H9 (cell line): Measurements from ENCODE around the gene TJP2. TPM values are rescaled to one million over a fixed set of nuclear protein-coding genes. Genes with fewer than 3 reads are reported as not detected.
A peak's percentile ranks its signal among the peaks of the same experiment; 100 is the strongest.

ENCODE experiments used
- DNase-seq: peaks from one replicate; pipeline ENCODE4 v3.0.0-alpha.2; 2017
- H2AFZ ChIP-seq: one replicate; pipeline ENCODE4 v1.6.1; 2013; ENCODE audit warnings: mild to moderate bottlenecking, low read length, control low read depth, moderate library complexity
- H2AK5ac ChIP-seq: 2 replicates; pipeline ENCODE4 v1.6.1; 2013; ENCODE audit warnings: low read length, control low read depth, mixed read lengths; ENCODE audit not compliant: insufficient read length
- H2BK120ac ChIP-seq: one replicate; pipeline ENCODE4 v1.6.1; 2013; ENCODE audit warnings: low read depth, mild to moderate bottlenecking, low read length, control low read depth, inconsistent platforms; ENCODE audit not compliant: poor library complexity, severe bottlenecking
- H2BK12ac ChIP-seq: 2 replicates; pipeline ENCODE4 v1.6.1; 2013; ENCODE audit warnings: low read length, control low read depth, mixed read lengths, low read depth; ENCODE audit not compliant: insufficient read length
- H2BK15ac ChIP-seq: 2 replicates; pipeline ENCODE4 v1.6.1; 2013; ENCODE audit warnings: low read depth, low read length, control low read depth
- H2BK20ac ChIP-seq: one replicate; pipeline ENCODE4 v1.6.1; 2013; ENCODE audit warnings: low read depth, mild to moderate bottlenecking, low read length, control low read depth, inconsistent platforms; ENCODE audit not compliant: poor library complexity, severe bottlenecking
- H2BK5ac ChIP-seq: 2 replicates; pipeline ENCODE4 v1.6.1; 2013; ENCODE audit warnings: low read length, control low read depth, mixed read lengths; ENCODE audit not compliant: insufficient read length
- H3K14ac ChIP-seq: 2 replicates; pipeline ENCODE4 v1.6.1; 2013; ENCODE audit warnings: low read length, control low read depth; ENCODE audit not compliant: insufficient read depth
- H3K18ac ChIP-seq: 2 replicates; pipeline ENCODE4 v1.6.1; 2013; ENCODE audit warnings: low read depth, mild to moderate bottlenecking, mixed read lengths, low read length, control low read depth; ENCODE audit not compliant: insufficient read length
- H3K23ac ChIP-seq: 2 replicates; pipeline ENCODE4 v1.6.1; 2013; ENCODE audit warnings: low read length, control low read depth, mixed read lengths, low read depth; ENCODE audit not compliant: insufficient read length
- H3K23me2 ChIP-seq: 2 replicates; pipeline ENCODE4 v1.6.1; 2013; ENCODE audit warnings: low read depth, mild to moderate bottlenecking, mixed read lengths, low read length, control low read depth; ENCODE audit not compliant: insufficient read length, poor library complexity, severe bottlenecking
- H3K27ac ChIP-seq: 2 replicates; pipeline ENCODE4 v1.5.1; 2013; ENCODE audit warnings: low read length, control low read depth, mixed read lengths, low read depth; ENCODE audit not compliant: insufficient read length
- H3K27me3 ChIP-seq: 2 replicates; pipeline ENCODE4 v1.6.1; 2013; ENCODE audit warnings: low read length, control low read depth, inconsistent platforms; ENCODE audit not compliant: insufficient read depth
- H3K4ac ChIP-seq: 2 replicates; pipeline ENCODE4 v1.6.1; 2013; ENCODE audit warnings: low read depth, mild to moderate bottlenecking, control low read depth, inconsistent platforms, low read length, moderate library complexity
- H3K4me1 ChIP-seq: 2 replicates; pipeline ENCODE4 v1.6.1; 2013; ENCODE audit warnings: low read length, control low read depth, inconsistent platforms; ENCODE audit not compliant: insufficient read depth
- H3K4me2 ChIP-seq: 2 replicates; pipeline ENCODE4 v1.6.1; 2013; ENCODE audit warnings: low read length, control low read depth, mixed read lengths; ENCODE audit not compliant: insufficient read length, insufficient read depth
- H3K56ac ChIP-seq: 2 replicates; pipeline ENCODE4 v1.6.1; 2013; ENCODE audit warnings: low read depth, mild to moderate bottlenecking, mixed read lengths, low read length, control low read depth; ENCODE audit not compliant: insufficient read length
- H3K79me1 ChIP-seq: 2 replicates; pipeline ENCODE4 v1.6.1; 2013; ENCODE audit warnings: low read depth, mild to moderate bottlenecking, moderate library complexity, low read length, control low read depth, inconsistent platforms; ENCODE audit not compliant: insufficient read depth, poor library complexity, severe bottlenecking
- H3K79me2 ChIP-seq: 2 replicates; pipeline ENCODE4 v1.6.1; 2013; ENCODE audit warnings: low read length, control low read depth, inconsistent platforms; ENCODE audit not compliant: insufficient read depth
- H3K9ac ChIP-seq: 2 replicates; pipeline ENCODE4 v1.6.1; 2013; ENCODE audit warnings: low read length, control low read depth, mixed read lengths; ENCODE audit not compliant: insufficient read length; ENCODE audit errors: extremely low read depth
- H3K9me3 ChIP-seq: one replicate; pipeline ENCODE4 v1.6.1; 2013; ENCODE audit warnings: low read depth, low read length, inconsistent platforms; ENCODE audit not compliant: control insufficient read depth
- H3T11ph ChIP-seq: one replicate; pipeline ENCODE4 v1.6.1; 2013; ENCODE audit warnings: mild to moderate bottlenecking, low read length, control low read depth, inconsistent platforms
- H4K20me1 ChIP-seq: one replicate; pipeline ENCODE4 v1.6.1; 2013; ENCODE audit not compliant: control insufficient read depth, insufficient read length, insufficient read depth
- H4K5ac ChIP-seq: 2 replicates; pipeline ENCODE4 v1.6.1; 2013; ENCODE audit warnings: low read depth, mild to moderate bottlenecking, mixed read lengths, low read length, control low read depth; ENCODE audit not compliant: insufficient read length
- H4K8ac ChIP-seq: replicated peaks from 2 replicates; pipeline ENCODE4 v1.6.1; 2013; ENCODE audit warnings: low read length, control low read depth, mixed read lengths, low read depth; ENCODE audit not compliant: insufficient read length
- H4K91ac ChIP-seq: 2 replicates; pipeline ENCODE4 v1.6.1; 2013; ENCODE audit warnings: low read depth, mild to moderate bottlenecking, moderate library complexity, mixed read lengths, low read length, control low read depth; ENCODE audit not compliant: insufficient read length
- H3K27ac Mint-ChIP-seq, 3 experiments: 2 replicates in 2 of 3; 3 replicates in 1 of 3; pipeline ENCODE4 v1.8.0; 2020 to 2021; ENCODE audit warnings: mixed read lengths in 3 of 3, mild to moderate bottlenecking in 1 of 3, moderate library complexity in 1 of 3
- H3K27me3 Mint-ChIP-seq: 2 replicates; pipeline ENCODE4 v1.8.0; 2021; ENCODE audit warnings: low read depth, mild to moderate bottlenecking, moderate library complexity, mixed read lengths
- H3K36me3 Mint-ChIP-seq, 3 experiments: 2 replicates in 2 of 3; 3 replicates in 1 of 3; pipeline ENCODE4 v1.8.0; 2020 to 2021; ENCODE audit warnings: low read depth in 3 of 3, mixed read lengths in 3 of 3; ENCODE audit not compliant: insufficient read depth in 1 of 3
- H3K4me1 Mint-ChIP-seq, 2 experiments: 2 replicates each; pipeline ENCODE4 v1.8.0; 2020; ENCODE audit warnings: mixed read lengths in 2 of 2
- H3K4me3 Mint-ChIP-seq, 2 experiments: 2 replicates in 1 of 2; 3 replicates in 1 of 2; pipeline ENCODE4 v1.8.0; 2020 to 2021; ENCODE audit warnings: mild to moderate bottlenecking in 2 of 2, mixed read lengths in 2 of 2, moderate library complexity in 1 of 2
- H3K9me3 Mint-ChIP-seq, 2 experiments: 2 replicates in 1 of 2; 3 replicates in 1 of 2; pipeline ENCODE4 v1.8.0; 2020; ENCODE audit warnings: mild to moderate bottlenecking in 2 of 2, mixed read lengths in 2 of 2, moderate library complexity in 1 of 2
- CTCF ChIP-seq: fragments of 200-600 bp; sonication (generic); conservative IDR thresholded peaks from 3 replicates; pipeline ENCODE4 v1.8.0; 2021; ENCODE audit warnings: antibody characterized with exemption, mild to moderate bottlenecking
- WGBS: extraction: QIAGEN DNeasy Blood & Tissue Kit; methylation state at CpG from one replicate; pipeline ENCODE4 v1.1.7; 2013; ENCODE audit warnings: missing lambda C conversion rate, low lambda C conversion rate, mixed read lengths; ENCODE audit not compliant: insufficient read length; ENCODE audit errors: extremely low coverage; 5-methylcytosine and 5-hydroxymethylcytosine counted together
- total RNA-seq: library from RNA; stranded (reverse); gene quantifications from 2 replicates; pipeline ENCODE4 v1.2.1, GENCODE V29; 2021

Gene TJP2
- total RNA-seq, 1 experiment from 2014 or later: 130 TPM

- Histone ChIP-seq H2BK15ac (no peak overlapping the region), H4K20me1 (no peaks in the 10 kb centered on the region), H4K8ac (no peak overlapping the region), H3T11ph (no peak overlapping the region), H2AFZ (no peak overlapping the region), H3K23me2 (peaks cover 13% of the 10 kb centered on the region), H3K18ac (no peak overlapping the region), H3K27ac (no peak overlapping the region), H2BK12ac (no peak overlapping the region), H3K9me3 (no peaks in the 10 kb centered on the region), H3K23ac (no peak overlapping the region), H4K5ac (no peak overlapping the region), H3K4ac (no peak overlapping the region), H2BK120ac (no peak overlapping the region), H3K79me2 (peaks cover 8% of the 10 kb centered on the region; the same call in 1 of the 2 replicates), H4K91ac (no peak overlapping the region), H3K79me1 (peaks cover 5% of the 10 kb centered on the region), H3K4me1 (peaks cover 16% of the 10 kb centered on the region), H3K27me3 (no peaks in the 10 kb centered on the region), H2BK20ac (no peak overlapping the region), H2AK5ac (no peak overlapping the region), H3K56ac (no peak overlapping the region), H3K14ac (no peak overlapping the region), H2BK5ac (no peak overlapping the region), H3K9ac (no peak overlapping the region), H3K4me2 (peak overlapping the region; percentile 65)
- Mint-ChIP-seq H3K27me3 (peaks cover 15% of the 10 kb centered on the region), H3K4me1 (peaks cover 61% of the 10 kb centered on the region in 2 experiments), H3K4me3 (peak overlapping the region; percentile 72 to 85), H3K36me3 (no peaks in the 10 kb centered on the region; a peak in 1 of 7 replicates), H3K27ac (no peak overlapping the region), H3K9me3 (no peaks in the 10 kb centered on the region; a peak in 1 of 5 replicates)
- DNase-seq: no peak
- WGBS: no CpG with 5 or more reads among the region's 6 CpGs
- TF ChIP-seq CTCF: no peak
Observed at GRCh38 chr9:69172895-69173294, 1.2 kb upstream of the TJP2 start.
